Measurements from ENCODE around the gene GPR78. TPM values are rescaled to one million over a fixed set of nuclear protein-coding genes. Genes with fewer than 3 reads are reported as not detected.

GPR78 gene
- total RNA-seq, 1 experiment from 2014 or later = 5.7 TPM

- no peak overlapping the region for H3K4me3 Mint-ChIP-seq
- ChIA-PET POLR2A (no interaction called here), CTCF (interaction anchor here (1.2 kb wide), 1 partner anchor 26 kb away, joined by 3 read pairs; no protein-coding TSS in a partner anchor)
- H3K27ac Mint-ChIP-seq = peak overlapping the region; percentile 94
- DNase-seq (ENCODE audit: low spot score) (no peak), ATAC-seq (no peak)
- peaks cover 36% of the 10 kb centered on the region for H3K36me3 Mint-ChIP-seq
- peaks cover 49% of the 10 kb centered on the region for H3K9me3 Mint-ChIP-seq
- H3K27me3 Mint-ChIP-seq (ENCODE audit: low read depth) = peaks cover 7% of the 10 kb centered on the region; the same call in 1 of the 2 replicates
- H3K4me1 Mint-ChIP-seq = peaks cover 36% of the 10 kb centered on the region
- TF ChIP-seq PRDM15 (CRISPR knock-in tag; IDR thresholded peaks at IDR 0.05) (no peak), KAT7 (CRISPR knock-in tag; IDR thresholded peaks at IDR 0.05; ENCODE audit: borderline replicate concordance) (no peak), ZNF416 (CRISPR knock-in tag; IDR thresholded peaks at IDR 0.05) (no peak), CREM (CRISPR knock-in tag; IDR thresholded peaks at IDR 0.05) (no peak), ELF4 (CRISPR knock-in tag; IDR thresholded peaks at IDR 0.05; ENCODE audit: low read depth) (no peak), ZMAT4 (CRISPR knock-in tag; IDR thresholded peaks at IDR 0.05) (no peak), CREB1 (CRISPR knock-in tag; IDR thresholded peaks at IDR 0.05) (no peak), NR1H2 (CRISPR knock-in tag; IDR thresholded peaks at IDR 0.05) (no peak), CBFB (CRISPR knock-in tag; IDR thresholded peaks at IDR 0.05; ENCODE audit: low read depth) (no peak)
- TF ChIP-seq, protein P1, sequence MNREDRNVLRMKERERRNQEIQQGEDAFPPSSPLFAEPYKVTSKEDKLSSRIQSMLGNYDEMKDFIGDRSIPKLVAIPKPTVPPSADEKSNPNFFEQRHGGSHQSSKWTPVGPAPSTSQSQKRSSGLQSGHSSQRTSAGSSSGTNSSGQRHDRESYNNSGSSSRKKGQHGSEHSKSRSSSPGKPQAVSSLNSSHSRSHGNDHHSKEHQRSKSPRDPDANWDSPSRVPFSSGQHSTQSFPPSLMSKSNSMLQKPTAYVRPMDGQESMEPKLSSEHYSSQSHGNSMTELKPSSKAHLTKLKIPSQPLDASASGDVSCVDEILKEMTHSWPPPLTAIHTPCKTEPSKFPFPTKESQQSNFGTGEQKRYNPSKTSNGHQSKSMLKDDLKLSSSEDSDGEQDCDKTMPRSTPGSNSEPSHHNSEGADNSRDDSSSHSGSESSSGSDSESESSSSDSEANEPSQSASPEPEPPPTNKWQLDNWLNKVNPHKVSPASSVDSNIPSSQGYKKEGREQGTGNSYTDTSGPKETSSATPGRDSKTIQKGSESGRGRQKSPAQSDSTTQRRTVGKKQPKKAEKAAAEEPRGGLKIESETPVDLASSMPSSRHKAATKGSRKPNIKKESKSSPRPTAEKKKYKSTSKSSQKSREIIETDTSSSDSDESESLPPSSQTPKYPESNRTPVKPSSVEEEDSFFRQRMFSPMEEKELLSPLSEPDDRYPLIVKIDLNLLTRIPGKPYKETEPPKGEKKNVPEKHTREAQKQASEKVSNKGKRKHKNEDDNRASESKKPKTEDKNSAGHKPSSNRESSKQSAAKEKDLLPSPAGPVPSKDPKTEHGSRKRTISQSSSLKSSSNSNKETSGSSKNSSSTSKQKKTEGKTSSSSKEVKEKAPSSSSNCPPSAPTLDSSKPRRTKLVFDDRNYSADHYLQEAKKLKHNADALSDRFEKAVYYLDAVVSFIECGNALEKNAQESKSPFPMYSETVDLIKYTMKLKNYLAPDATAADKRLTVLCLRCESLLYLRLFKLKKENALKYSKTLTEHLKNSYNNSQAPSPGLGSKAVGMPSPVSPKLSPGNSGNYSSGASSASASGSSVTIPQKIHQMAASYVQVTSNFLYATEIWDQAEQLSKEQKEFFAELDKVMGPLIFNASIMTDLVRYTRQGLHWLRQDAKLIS (CRISPR knock-in tag; IDR thresholded peaks at IDR 0.05; ENCODE audit: borderline replicate concordance) = no peak
- TF ChIP-seq, protein P2, sequence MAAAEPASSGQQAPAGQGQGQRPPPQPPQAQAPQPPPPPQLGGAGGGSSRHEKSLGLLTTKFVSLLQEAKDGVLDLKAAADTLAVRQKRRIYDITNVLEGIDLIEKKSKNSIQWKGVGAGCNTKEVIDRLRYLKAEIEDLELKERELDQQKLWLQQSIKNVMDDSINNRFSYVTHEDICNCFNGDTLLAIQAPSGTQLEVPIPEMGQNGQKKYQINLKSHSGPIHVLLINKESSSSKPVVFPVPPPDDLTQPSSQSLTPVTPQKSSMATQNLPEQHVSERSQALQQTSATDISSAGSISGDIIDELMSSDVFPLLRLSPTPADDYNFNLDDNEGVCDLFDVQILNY (CRISPR knock-in tag; IDR thresholded peaks at IDR 0.05) = no peak
Measured at GRCh38 chr4:8533274-8533865, 46.8 kb upstream of the GPR78 start.

GRCh38 chr4:8534129-8534528, 46.1 kb upstream of the GPR78 start:
- Mint-ChIP-seq H3K27ac (peak overlapping the region; percentile 94), H3K27me3 (ENCODE audit: low read depth) (peaks cover 7% of the 10 kb centered on the region; the same call in 1 of the 2 replicates), H3K4me3 (0 out of 2 replicates have a peak overlapping the region, but pooled peaks have one; percentile 9), H3K36me3 (peaks cover 32% of the 10 kb centered on the region), H3K9me3 (peaks cover 42% of the 10 kb centered on the region), H3K4me1 (peaks cover 36% of the 10 kb centered on the region)
- TF ChIP-seq TEAD1 (CRISPR knock-in tag; IDR thresholded peaks at IDR 0.05) (peak; percentile 80; the same call in 1 of the 2 replicates), SMAD3 (CRISPR knock-in tag; IDR thresholded peaks at IDR 0.05; ENCODE audit: borderline replicate concordance) (no peak), GTF2I (CRISPR knock-in tag; conservative IDR thresholded peaks at IDR 0.05) (no peak), FOXK1 (CRISPR knock-in tag; IDR thresholded peaks at IDR 0.05) (0 out of 2 replicates have a peak, but pooled peaks have one; percentile 15)
- TF ChIP-seq, protein P3, sequence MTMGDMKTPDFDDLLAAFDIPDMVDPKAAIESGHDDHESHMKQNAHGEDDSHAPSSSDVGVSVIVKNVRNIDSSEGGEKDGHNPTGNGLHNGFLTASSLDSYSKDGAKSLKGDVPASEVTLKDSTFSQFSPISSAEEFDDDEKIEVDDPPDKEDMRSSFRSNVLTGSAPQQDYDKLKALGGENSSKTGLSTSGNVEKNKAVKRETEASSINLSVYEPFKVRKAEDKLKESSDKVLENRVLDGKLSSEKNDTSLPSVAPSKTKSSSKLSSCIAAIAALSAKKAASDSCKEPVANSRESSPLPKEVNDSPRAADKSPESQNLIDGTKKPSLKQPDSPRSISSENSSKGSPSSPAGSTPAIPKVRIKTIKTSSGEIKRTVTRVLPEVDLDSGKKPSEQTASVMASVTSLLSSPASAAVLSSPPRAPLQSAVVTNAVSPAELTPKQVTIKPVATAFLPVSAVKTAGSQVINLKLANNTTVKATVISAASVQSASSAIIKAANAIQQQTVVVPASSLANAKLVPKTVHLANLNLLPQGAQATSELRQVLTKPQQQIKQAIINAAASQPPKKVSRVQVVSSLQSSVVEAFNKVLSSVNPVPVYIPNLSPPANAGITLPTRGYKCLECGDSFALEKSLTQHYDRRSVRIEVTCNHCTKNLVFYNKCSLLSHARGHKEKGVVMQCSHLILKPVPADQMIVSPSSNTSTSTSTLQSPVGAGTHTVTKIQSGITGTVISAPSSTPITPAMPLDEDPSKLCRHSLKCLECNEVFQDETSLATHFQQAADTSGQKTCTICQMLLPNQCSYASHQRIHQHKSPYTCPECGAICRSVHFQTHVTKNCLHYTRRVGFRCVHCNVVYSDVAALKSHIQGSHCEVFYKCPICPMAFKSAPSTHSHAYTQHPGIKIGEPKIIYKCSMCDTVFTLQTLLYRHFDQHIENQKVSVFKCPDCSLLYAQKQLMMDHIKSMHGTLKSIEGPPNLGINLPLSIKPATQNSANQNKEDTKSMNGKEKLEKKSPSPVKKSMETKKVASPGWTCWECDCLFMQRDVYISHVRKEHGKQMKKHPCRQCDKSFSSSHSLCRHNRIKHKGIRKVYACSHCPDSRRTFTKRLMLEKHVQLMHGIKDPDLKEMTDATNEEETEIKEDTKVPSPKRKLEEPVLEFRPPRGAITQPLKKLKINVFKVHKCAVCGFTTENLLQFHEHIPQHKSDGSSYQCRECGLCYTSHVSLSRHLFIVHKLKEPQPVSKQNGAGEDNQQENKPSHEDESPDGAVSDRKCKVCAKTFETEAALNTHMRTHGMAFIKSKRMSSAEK (CRISPR knock-in tag; IDR thresholded peaks at IDR 0.05; ENCODE audit: borderline replicate concordance) = 0 out of 2 replicates have a peak, but pooled peaks have one; percentile 7
- ChIA-PET CTCF (interaction anchor here (0.7 to 1.2 kb wide), 2 partner anchors 27 to 40 kb away, joined by 3 read pairs; no protein-coding TSS in a partner anchor), POLR2A (no interaction called here)
- no peak for DNase-seq (ENCODE audit: low spot score)
- peak; percentile 93 for ATAC-seq
